Activated T-helper 2 cell treated with anti-CD3 and anti-CD28 coated beads, Interferon-gamma antibody, Interleukin-2, Interleukin-4, amounts not matched to agents 10 μg/mL and 5 μg/mL and 100 μg/mL, durations not matched to agents 14 hours and 24 hours and 36 hours (primary cell): ENCODE results near the gene SHC2. TPM values are rescaled to one million over a fixed set of nuclear protein-coding genes. Genes with fewer than 3 reads are reported as not detected.

ENCODE experiments used
- DNase-seq: peaks from one replicate; pipeline ENCODE4 v3.0.0; 2021; ENCODE audit warnings: low spot score
- H3K27ac Mint-ChIP-seq: one replicate; pipeline ENCODE4 v1.8.0; 2021; ENCODE audit warnings: mixed read lengths
- H3K27me3 Mint-ChIP-seq: one replicate; pipeline ENCODE4 v1.8.0; 2021; ENCODE audit warnings: low read depth, mixed read lengths
- H3K36me3 Mint-ChIP-seq: one replicate; pipeline ENCODE4 v1.8.0; 2021; ENCODE audit warnings: low read depth, mixed read lengths
- H3K4me1 Mint-ChIP-seq: one replicate; pipeline ENCODE4 v1.8.0; 2021; ENCODE audit warnings: low read depth, mixed read lengths
- H3K4me3 Mint-ChIP-seq: one replicate; pipeline ENCODE4 v1.8.0; 2021; ENCODE audit warnings: low read depth, mild to moderate bottlenecking, moderate library complexity, mixed read lengths
- H3K9me3 Mint-ChIP-seq: one replicate; pipeline ENCODE4 v1.8.0; 2021; ENCODE audit warnings: mixed read lengths
- intact Hi-C: fragments of 100-400 bp; cut with micrococcal nuclease; formaldehyde crosslinking; loops from one replicate; pipeline ENCODE4 v1.15.1; 2023
- total RNA-seq: library from RNA; stranded (reverse); gene quantifications from 2 replicates; pipeline ENCODE4 v1.2.3, GENCODE V29; 2022

Gene SHC2
- total RNA-seq, 1 donor from 2014 or later, result not detected

DNA sequence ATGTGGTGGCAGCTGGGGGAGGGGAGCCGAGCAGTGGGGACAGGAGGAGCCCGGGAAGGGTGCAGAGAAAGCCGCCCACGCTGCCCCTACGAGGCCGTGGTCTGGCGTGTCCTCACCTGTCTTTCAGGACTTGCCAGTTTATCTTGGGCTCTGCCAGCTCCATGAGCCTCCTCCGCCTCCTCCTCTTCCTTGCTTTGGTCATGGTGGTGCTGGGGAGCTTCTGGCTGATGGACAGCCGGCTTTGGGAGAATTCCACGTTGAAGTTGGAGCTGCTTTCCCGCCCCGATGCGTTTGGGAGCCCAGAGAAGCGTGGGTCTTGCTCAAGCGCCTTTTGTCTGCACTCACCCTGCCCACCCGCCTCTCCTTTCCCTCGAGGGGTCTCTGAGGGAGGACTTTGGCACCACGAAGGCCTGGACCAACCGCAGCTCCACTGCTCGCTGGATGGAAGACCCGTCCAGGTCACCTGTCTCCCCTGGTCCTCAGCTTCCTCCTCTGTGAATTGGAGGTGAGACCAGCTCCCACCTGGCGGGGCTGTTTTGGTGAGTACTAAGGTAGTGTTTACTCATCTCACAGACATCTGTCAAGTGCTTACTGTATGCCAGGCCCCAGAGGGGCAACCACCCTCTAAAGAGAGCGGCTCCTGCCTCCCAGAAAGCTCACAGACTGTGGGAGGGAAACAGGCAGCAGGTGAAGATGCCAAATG, 86.5 kb downstream of the SHC2 start:
- no peak overlapping the region for H3K4me3 Mint-ChIP-seq

DNA sequence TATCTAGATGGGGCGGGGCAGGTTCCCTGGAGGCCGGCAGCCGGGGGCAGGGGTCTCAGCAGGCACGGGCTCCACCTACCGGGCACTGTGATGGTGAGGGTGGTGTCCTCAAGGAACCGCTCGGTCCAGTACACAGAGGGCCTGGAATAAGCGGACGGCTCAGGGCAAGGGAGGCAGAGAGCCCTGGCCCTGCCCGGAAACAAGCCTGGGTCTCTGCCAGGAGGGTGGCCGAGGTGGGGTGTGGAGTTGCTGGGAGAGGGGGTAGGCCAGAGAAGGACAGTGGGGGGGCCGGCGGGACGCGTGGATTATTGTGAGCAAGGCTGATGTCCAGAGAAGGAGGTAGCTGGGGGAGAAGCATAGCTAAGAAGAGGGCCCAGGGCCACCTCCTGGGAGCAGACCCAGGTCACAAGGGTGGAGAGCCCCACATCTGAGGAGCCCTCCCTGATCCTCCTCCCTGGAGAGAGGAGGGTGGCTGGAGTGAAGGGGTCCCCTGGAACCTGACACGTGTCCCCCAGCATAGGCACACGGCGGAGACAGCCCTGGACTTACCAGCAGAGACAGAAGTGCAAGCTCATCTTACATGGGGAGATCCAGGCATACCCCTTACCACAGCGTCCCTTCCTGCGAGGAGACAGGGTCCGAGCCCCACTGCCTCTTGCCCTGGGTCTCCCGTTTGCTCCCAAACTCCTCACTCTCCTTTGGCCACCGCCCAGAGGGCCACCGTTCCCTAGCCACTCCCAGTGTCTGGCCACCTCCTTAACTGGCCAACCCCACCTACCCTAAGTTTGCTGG, 87.2 kb downstream of the SHC2 start:
- intact Hi-C loops, result no loop called here
- Mint-ChIP-seq H3K27me3 (no peaks in the 10 kb centered on the region), H3K9me3 (no peaks in the 10 kb centered on the region), H3K4me3 (no peak overlapping the region), H3K27ac (no peak overlapping the region), H3K4me1 (no peaks in the 10 kb centered on the region), H3K36me3 (no peaks in the 10 kb centered on the region)
- no peak for DNase-seq

More for the DNA sequence above, 86.5 kb downstream of the SHC2 start:
- Mint-ChIP-seq H3K27ac (no peak overlapping the region), H3K9me3 (no peaks in the 10 kb centered on the region), H3K27me3 (no peaks in the 10 kb centered on the region), H3K4me1 (no peaks in the 10 kb centered on the region), H3K36me3 (no peaks in the 10 kb centered on the region)
- intact Hi-C loops, result no loop called here
- DNase-seq, result no peak

DNA sequence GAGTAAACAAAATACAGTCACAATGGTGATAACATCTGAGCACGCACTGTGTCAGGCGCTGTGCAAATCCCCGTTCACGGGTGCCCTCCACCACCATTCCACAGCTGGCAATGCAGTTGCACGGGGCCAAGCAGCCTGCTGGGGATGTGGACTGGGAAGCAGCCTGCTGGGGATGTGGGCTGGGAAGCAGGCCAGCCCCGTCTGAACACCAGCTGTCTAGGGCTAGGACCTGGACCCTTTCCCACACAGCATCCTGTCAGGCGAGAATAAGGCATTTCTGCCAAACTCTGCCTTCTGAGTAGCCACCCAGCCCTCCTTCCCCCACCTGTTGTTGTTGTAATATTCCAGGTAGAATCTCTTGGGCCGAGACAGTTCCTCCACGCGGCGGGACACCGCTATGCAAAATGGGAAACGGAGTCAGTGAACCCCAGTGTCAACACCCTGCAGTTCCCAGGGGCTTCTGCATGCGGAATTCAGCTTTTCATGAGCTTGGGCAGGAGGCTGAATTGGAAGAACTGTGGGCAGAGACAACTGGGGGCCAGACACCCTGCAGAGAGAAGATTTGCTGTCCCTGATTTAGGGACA, 88.4 kb downstream of the SHC2 start:
- DNase-seq, result no peak
- intact Hi-C loops, result no loop called here
- H3K4me3 Mint-ChIP-seq, result no peak overlapping the region

GRCh38 chr19:371501-372168, 89.2 kb downstream of the SHC2 start:
- no peaks in the 10 kb centered on the region for H3K36me3 Mint-ChIP-seq
- H3K9me3 Mint-ChIP-seq, result no peaks in the 10 kb centered on the region
- H3K27me3 Mint-ChIP-seq, result no peaks in the 10 kb centered on the region
- no peak overlapping the region for H3K4me3 Mint-ChIP-seq
- intact Hi-C loops, result no loop called here
- DNase-seq, result no peak
- no peak overlapping the region for H3K27ac Mint-ChIP-seq
- H3K4me1 Mint-ChIP-seq, result no peaks in the 10 kb centered on the region

More for the DNA sequence above, 88.4 kb downstream of the SHC2 start:
- Mint-ChIP-seq H3K4me1 (no peaks in the 10 kb centered on the region), H3K9me3 (no peaks in the 10 kb centered on the region), H3K36me3 (no peaks in the 10 kb centered on the region), H3K27ac (no peak overlapping the region), H3K27me3 (no peaks in the 10 kb centered on the region)

GRCh38 chr19:370641-371330, 90.0 kb downstream of the SHC2 start:
- DNase-seq, result no peak
- Mint-ChIP-seq H3K27me3 (no peaks in the 10 kb centered on the region), H3K36me3 (no peaks in the 10 kb centered on the region), H3K9me3 (no peaks in the 10 kb centered on the region), H3K4me1 (no peaks in the 10 kb centered on the region), H3K4me3 (no peak overlapping the region), H3K27ac (no peak overlapping the region)
- intact Hi-C loops, result no loop called here

DNA sequence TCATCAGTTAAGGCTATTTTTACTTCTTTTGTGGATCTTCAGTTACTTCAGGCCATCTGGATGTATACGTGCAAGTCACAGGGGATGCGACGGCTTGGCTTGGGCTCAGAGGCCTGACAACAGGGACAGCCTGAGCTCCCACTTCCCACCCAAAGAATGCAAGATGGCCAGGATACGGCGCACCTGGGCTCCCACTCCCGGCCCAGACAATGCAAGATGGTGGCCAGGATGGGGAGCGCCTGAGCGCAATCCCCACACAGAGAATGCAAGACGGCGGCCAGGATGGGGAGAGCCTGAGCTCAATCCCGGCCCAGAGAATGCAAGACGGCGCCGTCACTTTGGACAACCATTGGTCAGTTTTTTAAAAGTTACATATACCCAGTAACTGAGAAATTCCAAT, 91.0 kb downstream of the SHC2 start:
- Mint-ChIP-seq H3K27ac (no peak overlapping the region), H3K36me3 (no peaks in the 10 kb centered on the region), H3K4me3 (no peak overlapping the region), H3K27me3 (no peaks in the 10 kb centered on the region), H3K9me3 (no peaks in the 10 kb centered on the region), H3K4me1 (no peaks in the 10 kb centered on the region)
- no peak for DNase-seq
- intact Hi-C loops, result no loop called here

DNA sequence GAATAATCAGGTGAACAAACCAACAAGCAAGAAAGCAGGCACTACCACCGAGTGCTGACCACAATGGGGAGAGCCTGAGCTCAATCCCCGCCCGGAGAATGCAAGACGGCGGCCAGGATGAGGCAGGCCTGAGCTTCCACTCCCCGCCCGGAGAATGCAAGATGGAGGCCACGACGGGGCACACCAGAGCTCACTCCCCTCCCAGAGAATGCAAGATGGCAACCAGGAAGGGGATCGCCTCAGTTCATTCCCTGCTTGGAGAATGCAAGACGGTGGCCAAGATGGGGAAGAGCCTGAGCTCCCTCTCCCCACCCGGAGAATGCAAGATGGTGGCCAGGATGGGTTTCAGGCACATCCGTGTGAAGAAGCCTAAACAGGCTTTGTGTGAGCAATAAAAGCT, 91.6 kb downstream of the SHC2 start:
- no peaks in the 10 kb centered on the region for H3K27me3 Mint-ChIP-seq

DNA sequence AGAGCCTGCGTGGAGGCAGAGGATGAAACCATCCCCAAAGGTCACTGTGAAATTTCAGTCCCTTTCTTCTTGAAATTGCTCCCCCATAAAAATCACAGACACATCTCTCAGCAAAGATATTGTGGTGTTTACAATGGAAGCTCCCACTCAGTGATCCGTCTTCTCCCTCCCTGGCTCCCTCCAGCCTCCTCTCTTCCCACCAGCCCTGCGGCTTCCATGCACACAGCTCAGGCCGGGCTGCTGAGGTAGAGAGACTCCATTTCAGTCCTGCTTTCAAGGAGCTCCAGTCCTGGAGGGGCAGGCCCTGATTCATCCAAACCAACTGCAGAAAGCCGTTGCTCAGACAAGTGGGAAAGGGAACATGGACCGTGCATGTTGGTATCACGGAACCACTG, 92.2 kb downstream of the SHC2 start:
- H3K27me3 Mint-ChIP-seq, result no peaks in the 10 kb centered on the region

More for the DNA sequence above, 91.6 kb downstream of the SHC2 start:
- Mint-ChIP-seq H3K36me3 (no peaks in the 10 kb centered on the region), H3K27ac (no peak overlapping the region), H3K9me3 (no peaks in the 10 kb centered on the region), H3K4me3 (no peak overlapping the region), H3K4me1 (no peaks in the 10 kb centered on the region)
- DNase-seq, result no peak
- intact Hi-C loops, result no loop called here

DNA sequence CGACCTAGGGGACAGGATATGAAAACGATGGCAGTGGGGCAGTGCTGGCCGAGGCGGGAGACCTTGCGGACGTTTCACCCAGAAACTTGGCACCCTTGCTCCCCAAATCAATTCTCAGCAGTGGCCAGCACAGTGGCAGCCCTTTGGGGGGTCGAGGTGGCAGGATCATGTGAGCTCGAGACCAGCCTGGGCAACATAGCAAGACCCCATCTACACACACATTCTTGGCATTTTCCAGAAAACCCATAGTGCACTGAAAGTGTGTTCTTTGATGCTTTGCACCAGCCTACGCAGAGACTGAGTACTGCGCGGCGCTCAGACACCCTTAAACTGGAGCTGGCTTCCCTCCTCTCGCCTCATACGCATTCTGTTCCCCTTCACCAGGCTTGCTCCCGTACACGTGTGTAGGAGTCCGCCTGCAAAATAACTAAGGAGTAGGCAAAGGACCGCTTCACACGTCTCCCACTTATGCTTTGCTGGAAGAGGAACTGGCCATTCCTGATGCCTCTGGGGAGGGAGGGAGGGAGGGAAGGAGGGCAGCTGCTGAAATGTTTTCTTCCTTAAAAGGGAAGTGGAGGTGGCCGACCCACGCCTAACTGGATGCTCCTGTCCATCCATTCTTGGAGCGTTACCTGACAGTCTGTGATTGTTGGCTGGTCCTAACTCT, 92.7 kb downstream of the SHC2 start:
- no peaks in the 10 kb centered on the region for H3K27me3 Mint-ChIP-seq
- intact Hi-C loops, result no loop called here

More for the DNA sequence above, 92.2 kb downstream of the SHC2 start:
- DNase-seq, result no peak
- H3K4me1 Mint-ChIP-seq, result no peaks in the 10 kb centered on the region
- no peak overlapping the region for H3K27ac Mint-ChIP-seq
- intact Hi-C loops, result no loop called here
- no peaks in the 10 kb centered on the region for H3K36me3 Mint-ChIP-seq
- H3K9me3 Mint-ChIP-seq, result no peaks in the 10 kb centered on the region
- no peak overlapping the region for H3K4me3 Mint-ChIP-seq

GRCh38 chr19:367561-367960, 93.3 kb downstream of the SHC2 start:
- DNase-seq, result no peak
- Mint-ChIP-seq H3K4me1 (no peaks in the 10 kb centered on the region), H3K9me3 (no peaks in the 10 kb centered on the region), H3K27ac (no peak overlapping the region), H3K36me3 (no peaks in the 10 kb centered on the region), H3K27me3 (no peaks in the 10 kb centered on the region), H3K4me3 (no peak overlapping the region)
- intact Hi-C loops, result no loop called here

More for the DNA sequence above, 92.7 kb downstream of the SHC2 start:
- no peak overlapping the region for H3K27ac Mint-ChIP-seq
- DNase-seq, result no peak
- H3K9me3 Mint-ChIP-seq, result no peaks in the 10 kb centered on the region
- H3K4me3 Mint-ChIP-seq, result no peak overlapping the region
- no peaks in the 10 kb centered on the region for H3K36me3 Mint-ChIP-seq
- no peaks in the 10 kb centered on the region for H3K4me1 Mint-ChIP-seq

DNA sequence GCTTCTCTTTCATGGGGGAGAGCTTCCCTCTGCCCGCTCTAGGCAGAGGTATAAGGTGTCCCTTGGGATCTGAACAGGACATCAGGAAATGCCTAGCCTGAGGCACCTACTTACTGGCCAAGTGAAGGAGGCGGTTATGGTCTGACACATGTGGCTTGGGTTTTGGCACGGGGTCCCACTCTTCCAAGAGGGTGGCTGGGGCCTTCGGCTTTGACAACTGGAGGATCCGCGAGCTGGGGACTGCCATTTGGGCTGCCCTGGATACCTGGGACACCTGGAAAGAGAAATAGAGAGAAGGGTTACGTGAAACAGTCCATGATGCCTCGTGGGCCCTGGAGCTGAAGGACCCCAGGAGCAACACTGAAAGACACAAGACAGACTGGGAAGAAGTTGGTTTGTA, 93.9 kb downstream of the SHC2 start:
- H3K36me3 Mint-ChIP-seq, result no peaks in the 10 kb centered on the region
- intact Hi-C loops, result no loop called here
- H3K9me3 Mint-ChIP-seq, result no peaks in the 10 kb centered on the region

More for the DNA sequence above, 93.9 kb downstream of the SHC2 start:
- Mint-ChIP-seq H3K27me3 (no peaks in the 10 kb centered on the region), H3K4me3 (no peak overlapping the region), H3K27ac (no peak overlapping the region), H3K4me1 (no peaks in the 10 kb centered on the region)
- no peak for DNase-seq
